Cardiac muscle cell (in vitro differentiated cells and primary cell): Measurements from ENCODE around the gene TSC22D1. TPM values are rescaled to one million over a fixed set of nuclear protein-coding genes. Genes with fewer than 3 reads are reported as not detected.

Experiments used
- DNase-seq, 2 donors: peaks; one replicate each; pipeline versions ENCODE4 v3.0.0 to v3.0.0-alpha.2; 2010 to 2017; ENCODE audit warnings: low read depth in 1 of 2, low spot score in 1 of 2
- H3K27ac ChIP-seq: fragments of 200-600 bp; sonication (generic); 2 replicates; pipeline ENCODE4 v1.5.1; 2016
- H3K27me3 ChIP-seq: fragments of 200-600 bp; sonication (generic); 2 replicates; pipeline ENCODE4 v1.6.0; 2016; ENCODE audit warnings: control low read depth
- H3K36me3 ChIP-seq: fragments of 200-600 bp; sonication (generic); 2 replicates; pipeline ENCODE4 v1.5.1; 2016; ENCODE audit warnings: control low read depth
- H3K4me1 ChIP-seq: fragments of 200-600 bp; sonication (generic); 2 replicates; pipeline ENCODE4 v1.8.1; 2017; ENCODE audit warnings: low read depth, mild to moderate bottlenecking, mixed run types
- H3K4me3 ChIP-seq: fragments of 200-600 bp; sonication (generic); 2 replicates; pipeline ENCODE4 v1.5.1; 2016; ENCODE audit warnings: mild to moderate bottlenecking
- H3K9me3 ChIP-seq: fragments of 200-600 bp; sonication (generic); 2 replicates; pipeline ENCODE4 v1.5.1; 2017; ENCODE audit warnings: low read depth, mild to moderate bottlenecking, control low read depth
- CTCF ChIP-seq: IDR thresholded peaks from 2 replicates; pipeline ENCODE4 v1.5.1; 2012; ENCODE audit warnings: low read depth, mild to moderate bottlenecking, low read length
- polyA plus RNA-seq: library from polyadenylated mRNA; unstranded; fragments of >200 nt; fragmentation: Nextera tagmentation; extraction: Ambion mirVana; gene quantifications from 2 replicates; pipeline ENCODE4 v1.2.1, GENCODE V29; 2016
- total RNA-seq: library from RNA; depleted of rRNA; stranded (reverse); fragments of >200 nt; gene quantifications from 2 replicates; pipeline ENCODE4 v1.2.3, GENCODE V29; 2016

The TSC22D1 gene
- total and polyA plus RNA-seq, 2 experiments from 2014 or later: 226 to 455 TPM

- no peaks in the 10 kb centered on the region for H3K36me3 ChIP-seq
- TF ChIP-seq CTCF: no peak
Measured at GRCh38 chr13:44489751-44490150, 86.4 kb downstream of the TSC22D1 start.

GRCh38 chr13:44487989-44488388 is 88.1 kb downstream of the TSC22D1 start:
- TF ChIP-seq CTCF: no peak
- H3K4me3 ChIP-seq: no peak overlapping the region
- H3K9me3 ChIP-seq: no peaks in the 10 kb centered on the region
- no peak for DNase-seq
- no peaks in the 10 kb centered on the region for H3K4me1 ChIP-seq
- H3K27me3 ChIP-seq: no peaks in the 10 kb centered on the region
- no peaks in the 10 kb centered on the region for H3K36me3 ChIP-seq
- H3K27ac ChIP-seq: no peak overlapping the region

More at GRCh38 chr13:44489751-44490150, 86.4 kb downstream of the TSC22D1 start:
- Histone ChIP-seq H3K27me3 (no peaks in the 10 kb centered on the region), H3K4me1 (peaks cover 2% of the 10 kb centered on the region), H3K4me3 (no peak overlapping the region), H3K9me3 (no peaks in the 10 kb centered on the region), H3K27ac (no peak overlapping the region)
- DNase-seq: no peak

GRCh38 chr13:44484562-44485138 is 91.5 kb downstream of the TSC22D1 start:
- no peak for TF ChIP-seq CTCF
- no peak for DNase-seq
- Histone ChIP-seq H3K4me1 (peaks cover 2% of the 10 kb centered on the region), H3K36me3 (no peaks in the 10 kb centered on the region), H3K27me3 (no peaks in the 10 kb centered on the region), H3K4me3 (no peak overlapping the region), H3K9me3 (no peaks in the 10 kb centered on the region), H3K27ac (no peak overlapping the region)

- no peaks in the 10 kb centered on the region for H3K36me3 ChIP-seq
- peak; percentile 12 to 31 for DNase-seq
- H3K27ac ChIP-seq: peak overlapping the region; percentile 89
- no peaks in the 10 kb centered on the region for H3K9me3 ChIP-seq
- no peak for TF ChIP-seq CTCF
- H3K4me1 ChIP-seq: peaks cover 42% of the 10 kb centered on the region
- peak overlapping the region; percentile 14 for H3K4me3 ChIP-seq
- H3K27me3 ChIP-seq: no peaks in the 10 kb centered on the region
Measured at GRCh38 chr13:44474122-44474910, 101.8 kb downstream of the TSC22D1 start.

GRCh38 chr13:44471686-44472085 is 104.4 kb downstream of the TSC22D1 start:
- Histone ChIP-seq H3K27me3 (no peaks in the 10 kb centered on the region), H3K27ac (peak overlapping the region; percentile 2)
- TF ChIP-seq CTCF: no peak

More at GRCh38 chr13:44471686-44472085, 104.4 kb downstream of the TSC22D1 start:
- H3K4me1 ChIP-seq: peaks cover 43% of the 10 kb centered on the region
- H3K4me3 ChIP-seq: no peak overlapping the region
- no peaks in the 10 kb centered on the region for H3K36me3 ChIP-seq
- H3K9me3 ChIP-seq: no peaks in the 10 kb centered on the region
- DNase-seq: peak in 1 of 2 donors; percentile 38
